Nephron progenitor cell (in vitro differentiated cells): ENCODE results near the gene NUP133.
"Not testable (repeated sequence)": the region's sequence is repeated elsewhere in the genome, so short reads cannot be mapped to it uniquely, and the experiment has no call there.

Source experiments
- DNase-seq: peaks from one replicate; pipeline ENCODE4 v3.0.0; 2021
- H3K27ac Mint-ChIP-seq: 2 replicates; pipeline ENCODE4 v1.8.0; 2021; ENCODE audit warnings: mild to moderate bottlenecking, moderate library complexity, mixed read lengths
- H3K27me3 Mint-ChIP-seq: 2 replicates; pipeline ENCODE4 v1.8.0; 2021; ENCODE audit warnings: mild to moderate bottlenecking, low read depth, mixed read lengths; ENCODE audit not compliant: poor library complexity
- H3K36me3 Mint-ChIP-seq: 2 replicates; pipeline ENCODE4 v1.8.0; 2021; ENCODE audit warnings: low read depth, mixed read lengths
- H3K4me1 Mint-ChIP-seq: 2 replicates; pipeline ENCODE4 v1.8.0; 2021; ENCODE audit warnings: mixed read lengths
- H3K4me3 Mint-ChIP-seq: 2 replicates; pipeline ENCODE4 v1.8.0; 2021; ENCODE audit warnings: mild to moderate bottlenecking, moderate library complexity, mixed read lengths
- H3K9me3 Mint-ChIP-seq: 2 replicates; pipeline ENCODE4 v1.8.0; 2021; ENCODE audit warnings: mild to moderate bottlenecking, moderate library complexity, mixed read lengths
- TF ChIP-seq, protein P1 (sequence below): fragments of 200-600 bp; sonication (generic); IDR thresholded peaks from 2 replicates; pipeline ENCODE4 v1.5.0; 2021; ENCODE audit warnings: antibody characterized with exemption

Gene NUP133

GRCh38 chr1:229408458-229409037 is 99.6 kb downstream of the NUP133 start:
- H3K27ac Mint-ChIP-seq: no peak overlapping the region
- no peaks in the 10 kb centered on the region for H3K9me3 Mint-ChIP-seq
- TF ChIP-seq, protein P1, sequence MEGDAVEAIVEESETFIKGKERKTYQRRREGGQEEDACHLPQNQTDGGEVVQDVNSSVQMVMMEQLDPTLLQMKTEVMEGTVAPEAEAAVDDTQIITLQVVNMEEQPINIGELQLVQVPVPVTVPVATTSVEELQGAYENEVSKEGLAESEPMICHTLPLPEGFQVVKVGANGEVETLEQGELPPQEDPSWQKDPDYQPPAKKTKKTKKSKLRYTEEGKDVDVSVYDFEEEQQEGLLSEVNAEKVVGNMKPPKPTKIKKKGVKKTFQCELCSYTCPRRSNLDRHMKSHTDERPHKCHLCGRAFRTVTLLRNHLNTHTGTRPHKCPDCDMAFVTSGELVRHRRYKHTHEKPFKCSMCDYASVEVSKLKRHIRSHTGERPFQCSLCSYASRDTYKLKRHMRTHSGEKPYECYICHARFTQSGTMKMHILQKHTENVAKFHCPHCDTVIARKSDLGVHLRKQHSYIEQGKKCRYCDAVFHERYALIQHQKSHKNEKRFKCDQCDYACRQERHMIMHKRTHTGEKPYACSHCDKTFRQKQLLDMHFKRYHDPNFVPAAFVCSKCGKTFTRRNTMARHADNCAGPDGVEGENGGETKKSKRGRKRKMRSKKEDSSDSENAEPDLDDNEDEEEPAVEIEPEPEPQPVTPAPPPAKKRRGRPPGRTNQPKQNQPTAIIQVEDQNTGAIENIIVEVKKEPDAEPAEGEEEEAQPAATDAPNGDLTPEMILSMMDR: no peak
- DNase-seq: peak; percentile 38
- peaks cover 40% of the 10 kb centered on the region for H3K4me1 Mint-ChIP-seq
- H3K36me3 Mint-ChIP-seq: no peaks in the 10 kb centered on the region
- peaks cover 85% of the 10 kb centered on the region for H3K27me3 Mint-ChIP-seq
- peak overlapping the region; percentile 82 for H3K4me3 Mint-ChIP-seq

DNA sequence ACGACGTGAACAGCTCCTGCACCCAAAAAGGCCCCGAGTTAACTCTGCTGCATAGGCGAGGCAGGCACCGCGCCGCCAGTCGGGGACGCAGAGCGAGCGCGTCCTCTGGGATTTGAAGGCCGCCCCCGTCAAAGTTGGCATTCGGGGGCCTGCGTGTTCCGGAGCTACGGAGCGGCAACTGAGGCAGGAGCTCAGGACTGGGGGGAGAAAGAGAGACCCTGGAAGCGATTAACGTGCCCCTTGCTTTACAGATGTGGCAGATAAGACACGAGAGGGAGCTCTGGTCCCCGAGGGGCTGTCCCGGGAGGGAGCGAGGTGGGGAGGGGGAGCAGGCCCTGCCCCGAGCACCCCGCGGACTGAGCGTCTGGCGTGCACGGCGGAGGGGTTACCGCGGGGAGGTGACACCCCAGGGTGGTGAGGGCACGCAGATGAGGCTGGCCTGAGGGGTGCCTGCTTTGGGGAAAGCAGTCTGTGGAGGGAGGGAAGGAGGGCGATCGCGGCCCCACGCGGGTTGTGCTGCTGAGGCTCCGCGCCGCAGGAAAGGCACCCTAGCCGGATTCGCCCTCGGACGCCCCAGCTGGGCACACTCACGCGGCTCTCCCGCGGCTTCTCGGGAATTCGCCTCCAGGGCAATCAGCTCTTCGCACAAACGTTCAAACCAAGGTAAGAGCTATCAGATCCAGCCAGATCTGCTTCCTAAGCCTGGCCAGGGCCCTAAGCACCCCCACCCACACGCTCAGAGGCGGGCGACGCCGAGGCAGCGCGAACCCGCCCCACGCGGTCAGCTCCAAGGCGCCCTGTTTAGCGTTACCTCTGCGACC is 100.7 kb downstream of the NUP133 start:
- DNase-seq: peak; percentile 45
- no peaks in the 10 kb centered on the region for H3K9me3 Mint-ChIP-seq
- H3K36me3 Mint-ChIP-seq: no peaks in the 10 kb centered on the region
- H3K27me3 Mint-ChIP-seq: peaks cover 86% of the 10 kb centered on the region
- TF ChIP-seq, protein P1: no peak
- no peak overlapping the region for H3K27ac Mint-ChIP-seq
- H3K4me3 Mint-ChIP-seq: peak overlapping the region; percentile 82
- H3K4me1 Mint-ChIP-seq: peaks cover 34% of the 10 kb centered on the region

GRCh38 chr1:229406798-229407197 is 101.3 kb downstream of the NUP133 start:
- H3K27me3 Mint-ChIP-seq: peaks cover 88% of the 10 kb centered on the region
- no peak overlapping the region for H3K27ac Mint-ChIP-seq
- H3K9me3 Mint-ChIP-seq: no peaks in the 10 kb centered on the region
- no peaks in the 10 kb centered on the region for H3K36me3 Mint-ChIP-seq
- peaks cover 30% of the 10 kb centered on the region for H3K4me1 Mint-ChIP-seq
- peak; percentile 62 for DNase-seq
- peak overlapping the region; percentile 82 for H3K4me3 Mint-ChIP-seq
- TF ChIP-seq, protein P1: no peak

- DNase-seq: no peak
- Mint-ChIP-seq H3K36me3 (no peaks in the 10 kb centered on the region), H3K4me3 (no peak overlapping the region), H3K27ac (no peak overlapping the region), H3K27me3 (peaks cover 69% of the 10 kb centered on the region), H3K4me1 (peaks cover 10% of the 10 kb centered on the region), H3K9me3 (no peaks in the 10 kb centered on the region)
- TF ChIP-seq, protein P1: peak; percentile 13
These were observed 104.6 kb downstream of the NUP133 start for GRCh38 chr1:229403573-229403972.

GRCh38 chr1:229402993-229403392 is 105.1 kb downstream of the NUP133 start:
- H3K27ac Mint-ChIP-seq: no peak overlapping the region
- H3K4me1 Mint-ChIP-seq: peaks cover 10% of the 10 kb centered on the region
- no peak for DNase-seq
- H3K4me3 Mint-ChIP-seq: no peak overlapping the region
- peaks cover 64% of the 10 kb centered on the region for H3K27me3 Mint-ChIP-seq
- TF ChIP-seq, protein P1: no peak
- no peaks in the 10 kb centered on the region for H3K36me3 Mint-ChIP-seq
- H3K9me3 Mint-ChIP-seq: no peaks in the 10 kb centered on the region

DNA sequence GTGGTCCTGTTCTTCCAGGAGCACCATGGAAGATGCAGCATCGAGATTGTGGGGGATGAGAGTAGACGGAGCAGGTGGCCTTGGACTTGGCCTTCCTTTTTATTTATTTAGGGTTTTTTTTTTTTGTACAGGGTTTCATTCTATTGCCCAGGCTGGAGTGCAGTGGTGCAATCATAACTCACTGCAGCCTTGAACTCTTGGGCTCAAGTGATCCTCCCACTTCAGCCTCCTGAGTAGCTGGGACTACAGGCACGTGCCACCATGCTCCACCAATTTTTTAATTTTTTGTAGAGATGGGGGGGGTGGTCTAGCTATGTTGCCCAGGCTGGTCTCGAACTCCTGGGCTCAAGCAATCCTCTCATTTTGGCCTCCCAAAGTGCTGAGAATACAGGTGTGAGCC is 105.8 kb downstream of the NUP133 start:
- H3K27me3 Mint-ChIP-seq: peaks cover 64% of the 10 kb centered on the region

More for the DNA sequence above, 105.8 kb downstream of the NUP133 start:
- not testable (repeated sequence) for H3K27ac Mint-ChIP-seq, H3K4me1 Mint-ChIP-seq, DNase-seq, H3K4me3 Mint-ChIP-seq, H3K9me3 Mint-ChIP-seq, H3K36me3 Mint-ChIP-seq
